ENCODE measurements around the gene UBN2.
A peak's percentile ranks its signal among the peaks of the same experiment; 100 is the strongest.

UBN2 gene

GRCh38 chr7:139232904-139233303 lies 1.9 kb downstream of the UBN2 start:
- peak overlapping the region; percentile 78 for H3K4me3 ChIP-seq (ENCODE audit: low read depth, low read length)
- TF ChIP-seq CTCF (conservative IDR thresholded peaks at IDR 0.05; ENCODE audit: low read depth, low read length) = no peak
- DNase-seq (ENCODE audit: low read depth) = peak; percentile 44

- TF ChIP-seq CTCF (conservative IDR thresholded peaks at IDR 0.05; ENCODE audit: low read depth, low read length) = no peak
- no peak for DNase-seq (ENCODE audit: low read depth)
- H3K4me3 ChIP-seq (ENCODE audit: low read depth, low read length) = no peak overlapping the region
Observed at GRCh38 chr7:139241258-139241657, 10.2 kb downstream of the UBN2 start.

- H3K4me3 ChIP-seq (ENCODE audit: low read depth, low read length) = no peak overlapping the region
- TF ChIP-seq CTCF (conservative IDR thresholded peaks at IDR 0.05; ENCODE audit: low read depth, low read length) = no peak
- DNase-seq (ENCODE audit: low read depth) = peak; percentile 77
Observed at GRCh38 chr7:139242741-139243281, 11.8 kb downstream of the UBN2 start.

- TF ChIP-seq CTCF (conservative IDR thresholded peaks at IDR 0.05; ENCODE audit: low read depth, low read length) = no peak
- no peak for DNase-seq (ENCODE audit: low read depth)
- H3K4me3 ChIP-seq (ENCODE audit: low read depth, low read length) = no peak overlapping the region
Observed at GRCh38 chr7:139245401-139245800, 14.4 kb downstream of the UBN2 start.

- DNase-seq (ENCODE audit: low read depth) = no peak
- no peak overlapping the region for H3K4me3 ChIP-seq (ENCODE audit: low read depth, low read length)
- no peak for TF ChIP-seq CTCF (conservative IDR thresholded peaks at IDR 0.05; ENCODE audit: low read depth, low read length)
Observed at GRCh38 chr7:139246494-139246893, 15.5 kb downstream of the UBN2 start.

- DNase-seq (ENCODE audit: low read depth) = peak; percentile 74
- TF ChIP-seq CTCF (conservative IDR thresholded peaks at IDR 0.05; ENCODE audit: low read depth, low read length) = no peak
- H3K4me3 ChIP-seq (ENCODE audit: low read depth, low read length) = no peak overlapping the region
Observed at GRCh38 chr7:139246905-139247304, 15.9 kb downstream of the UBN2 start.

GRCh38 chr7:139249179-139249810 lies 18.3 kb downstream of the UBN2 start:
- TF ChIP-seq CTCF (conservative IDR thresholded peaks at IDR 0.05; ENCODE audit: low read depth, low read length) = no peak
- H3K4me3 ChIP-seq (ENCODE audit: low read depth, low read length) = no peak overlapping the region
- DNase-seq (ENCODE audit: low read depth) = no peak
